ENCODE data around the gene CXCL13.
"Not testable (repeated sequence)": the region's sequence is repeated elsewhere in the genome, so short reads cannot be mapped to it uniquely, and the experiment has no call there.

The CXCL13 gene

DNA sequence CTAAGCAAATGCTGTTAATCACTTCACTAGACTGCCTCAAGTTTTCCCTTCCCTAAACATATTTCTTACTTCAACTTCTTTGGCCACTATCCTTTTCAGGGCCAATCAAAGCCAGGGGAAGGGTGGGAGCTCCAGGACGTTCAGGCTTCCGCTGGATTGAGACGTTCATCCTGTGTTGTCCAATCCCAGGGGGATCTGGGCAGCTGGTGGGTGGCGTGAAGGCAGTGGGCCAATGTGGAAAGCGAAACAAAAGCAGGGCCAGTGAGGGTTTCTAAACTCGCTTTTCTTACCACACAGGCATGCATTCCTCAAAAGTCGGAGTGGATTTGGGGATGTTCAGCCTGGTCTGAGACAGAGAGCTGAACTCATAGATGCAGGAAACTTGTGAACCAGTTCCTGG, 7.6 kb downstream of the CXCL13 start:
- DNase-seq = no peak

- DNase-seq = no peak
Measured at GRCh38 chr4:77615153-77615552, 9.5 kb downstream of the CXCL13 start.

GRCh38 chr4:77617203-77617602, 11.6 kb downstream of the CXCL13 start:
- no peak for DNase-seq

DNA sequence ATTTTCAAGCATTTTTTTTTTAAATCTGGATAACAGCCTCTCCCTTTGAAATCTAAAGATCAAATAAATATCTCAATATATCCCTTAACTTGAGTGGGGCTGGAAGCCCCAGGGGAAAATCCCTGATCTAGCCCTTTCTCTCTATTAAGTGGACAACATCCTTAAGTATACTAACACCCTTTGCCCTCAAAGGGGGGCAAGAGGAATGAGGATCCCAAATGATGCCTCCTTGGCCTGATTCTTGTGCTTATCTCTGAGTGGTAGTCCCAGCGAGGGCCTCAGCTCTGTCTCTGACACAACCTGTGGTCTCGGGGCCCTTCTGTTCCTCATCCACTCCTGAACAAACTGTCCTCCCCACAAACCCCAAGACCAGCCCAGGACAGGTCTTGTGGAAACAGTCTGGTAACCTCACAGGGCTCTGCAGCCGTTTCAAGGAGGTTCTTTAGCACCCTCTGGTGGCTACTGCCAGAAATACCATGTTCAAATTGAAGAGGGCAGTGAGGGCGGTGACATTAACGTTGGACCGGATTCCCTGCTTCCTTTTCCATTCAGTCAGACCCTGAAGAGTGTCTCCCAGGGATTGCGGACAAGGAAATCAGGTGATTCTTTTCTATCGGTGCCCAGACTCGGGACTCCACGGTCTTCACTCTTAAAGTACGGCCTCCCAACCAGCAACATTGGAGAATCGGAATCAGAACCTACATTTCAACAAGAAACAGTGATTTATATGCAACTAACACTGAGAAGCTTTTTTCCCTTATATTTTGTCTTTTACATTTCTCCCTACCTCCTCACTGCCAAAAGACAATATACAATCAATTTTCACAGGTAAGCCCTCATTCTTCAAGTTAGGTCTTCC, 13.0 kb downstream of the CXCL13 start:
- DNase-seq = peak; percentile 81

- no peak for DNase-seq
Measured at GRCh38 chr4:77619408-77619807, 13.8 kb downstream of the CXCL13 start.

- DNase-seq = no peak
Measured at GRCh38 chr4:77621254-77621653, 15.6 kb downstream of the CXCL13 start.

GRCh38 chr4:77623091-77623490, 17.5 kb downstream of the CXCL13 start:
- no peak for DNase-seq

DNA sequence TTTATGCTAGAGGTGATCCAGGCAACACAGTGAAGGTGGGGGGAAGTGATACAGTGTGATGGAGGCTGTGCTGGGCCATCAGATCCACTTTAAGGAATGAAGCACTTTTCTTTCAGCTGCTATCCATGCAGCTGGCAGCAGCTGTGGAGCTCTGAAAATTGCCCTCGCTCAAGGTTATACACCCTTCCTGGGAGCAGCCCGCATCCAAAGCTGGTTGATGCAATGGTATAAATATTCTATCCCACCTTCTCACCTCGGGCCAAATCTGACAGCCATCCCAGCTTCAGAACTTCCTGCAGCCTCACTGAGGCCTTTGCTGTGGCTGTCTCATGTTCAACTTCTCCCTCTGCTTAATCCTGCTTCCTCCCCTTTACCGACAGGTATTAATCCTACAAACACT, 18.6 kb downstream of the CXCL13 start:
- no peak for DNase-seq

GRCh38 chr4:77625485-77625884, 19.9 kb downstream of the CXCL13 start:
- DNase-seq = no peak

- DNase-seq = peak; percentile 88
Measured at GRCh38 chr4:77629885-77630284, 24.3 kb downstream of the CXCL13 start.

GRCh38 chr4:77631276-77631675, 25.7 kb downstream of the CXCL13 start:
- DNase-seq = no peak

GRCh38 chr4:77634132-77634785, 28.6 kb downstream of the CXCL13 start:
- DNase-seq = no peak

GRCh38 chr4:77635246-77635645, 29.6 kb downstream of the CXCL13 start:
- DNase-seq = no peak

DNA sequence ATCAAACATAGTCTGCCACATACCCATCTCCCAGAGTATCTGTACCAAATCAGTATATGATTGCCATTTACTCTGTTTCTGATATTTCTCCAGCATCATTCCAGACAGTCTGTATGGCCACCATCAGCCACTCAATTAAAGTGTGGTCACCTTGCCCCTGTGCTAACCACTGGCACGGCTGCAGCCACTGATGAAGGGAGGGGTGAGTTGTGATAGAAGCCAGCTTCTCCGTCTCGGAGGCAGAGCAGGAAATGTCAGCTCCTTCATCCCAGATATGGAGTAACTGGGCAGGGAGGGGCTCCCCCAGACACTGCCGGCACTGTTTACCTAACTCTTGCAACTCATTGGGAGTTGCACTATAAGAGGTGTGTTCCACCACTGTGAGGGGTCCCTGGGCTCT, 30.3 kb downstream of the CXCL13 start:
- DNase-seq = no peak

DNA sequence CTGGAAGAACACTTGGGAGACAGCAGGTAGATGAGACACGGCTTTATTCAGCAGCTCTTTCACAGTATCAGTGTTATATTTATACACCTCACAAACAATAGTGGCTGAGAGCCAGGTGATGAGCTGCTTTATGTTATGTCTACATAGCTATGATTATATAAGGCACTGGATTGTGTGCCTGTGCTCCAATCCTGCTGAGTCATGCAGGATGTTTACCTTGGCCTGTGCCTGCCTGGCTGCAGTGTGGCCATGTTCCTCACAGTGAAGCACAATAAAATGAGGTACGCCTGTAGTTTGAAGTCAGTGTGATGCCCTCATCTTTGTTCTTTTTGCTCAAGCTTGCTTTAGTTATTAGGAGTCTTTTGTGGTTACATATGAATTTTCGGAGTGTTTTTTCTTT, 31.3 kb downstream of the CXCL13 start:
- no peak for DNase-seq

DNA sequence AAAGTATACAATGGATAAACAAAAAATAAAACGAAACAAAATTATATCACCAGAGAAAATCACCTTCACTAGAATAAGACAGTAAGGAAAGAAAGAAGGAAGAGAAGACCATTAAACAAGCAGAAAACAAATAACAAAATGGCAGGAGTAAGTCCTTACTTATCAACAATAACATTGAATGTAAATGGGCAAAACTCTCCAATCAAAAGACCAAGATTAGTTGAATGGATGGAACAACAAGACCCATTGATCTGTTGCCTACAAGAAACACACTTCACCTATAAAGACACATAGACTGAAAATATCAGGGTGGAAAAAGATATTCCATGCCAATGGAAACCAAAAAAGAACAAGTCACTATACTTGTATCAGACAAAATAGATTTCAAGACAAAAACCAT, 38.4 kb downstream of the CXCL13 start:
- not testable (repeated sequence) for DNase-seq

- DNase-seq = no peak
Measured at GRCh38 chr4:77650787-77651186, 45.2 kb downstream of the CXCL13 start.

- DNase-seq = no peak
Measured at GRCh38 chr4:77651820-77652219, 46.2 kb downstream of the CXCL13 start.

GRCh38 chr4:77652237-77652897, 46.7 kb downstream of the CXCL13 start:
- DNase-seq = no peak

DNA sequence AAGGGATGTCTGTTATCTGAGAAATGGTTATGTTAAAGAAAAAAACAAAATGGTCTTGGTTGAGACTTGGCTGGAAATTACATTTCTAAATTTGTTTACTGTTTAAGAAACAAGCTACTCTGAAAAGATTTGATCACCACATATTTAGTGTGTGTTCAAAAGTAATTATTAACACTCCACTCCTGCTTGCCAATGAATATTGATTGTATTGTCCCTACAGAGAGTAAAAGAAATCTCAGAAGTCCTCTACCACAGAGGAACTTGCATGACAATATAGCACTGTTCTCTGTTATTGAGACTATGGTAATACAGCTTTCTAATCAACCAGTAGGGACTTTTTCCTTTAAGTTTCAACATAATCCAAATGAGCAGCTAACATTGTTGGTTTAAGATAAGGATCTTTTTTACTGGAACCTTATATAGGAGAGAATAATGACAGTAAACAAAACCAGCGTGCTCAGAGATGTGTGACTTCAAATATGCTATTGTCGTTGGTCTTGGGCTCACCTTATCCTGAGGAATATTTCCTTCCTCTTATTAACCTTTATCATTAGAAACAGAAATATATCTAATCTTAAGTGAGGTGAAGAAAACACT, 47.6 kb downstream of the CXCL13 start:
- DNase-seq = no peak

DNA sequence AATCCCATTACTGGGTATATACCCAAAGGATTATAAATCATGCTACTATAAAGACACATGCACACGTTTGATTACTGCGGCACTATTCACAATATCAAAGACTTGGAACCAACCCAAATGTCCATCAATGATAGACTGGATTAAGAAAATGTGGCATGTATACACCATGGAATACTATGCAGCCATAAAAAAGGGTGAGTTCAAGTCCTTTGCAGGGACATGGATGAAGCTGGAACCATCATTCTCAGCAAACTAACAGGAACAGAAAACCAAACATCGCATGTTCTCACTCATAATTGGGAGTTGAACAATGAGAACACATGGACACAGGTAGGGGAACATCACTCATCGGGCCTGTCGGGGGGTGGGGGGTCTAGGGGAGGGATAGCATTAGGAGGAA, 54.7 kb downstream of the CXCL13 start:
- DNase-seq = not testable (repeated sequence)
